H1 (cell line): Measurements from ENCODE around the gene TUBB4B. TPM values are rescaled to one million over a fixed set of nuclear protein-coding genes. Genes with fewer than 3 reads are reported as not detected.

Experiments
- CTCF ChIA-PET: fragments of 300-600 bp; sonication (Branson Sonifier 250); formaldehyde crosslinking; loops from one replicate; lab custom pipeline; 2021; ENCODE audit not compliant: partially characterized antibody; lab: Charles Lee
- POLR2A ChIA-PET: fragments of 300-600 bp; sonication (Branson Sonifier 250); formaldehyde crosslinking; loops from one replicate; lab custom pipeline; 2021; ENCODE audit warnings: inconsistent platforms; ENCODE audit not compliant: partially characterized antibody; lab: Charles Lee
- DNase-seq, 2 experiments: peaks; one replicate each; pipeline versions ENCODE4 v3.0.0 to v3.0.0-alpha.2; 2010 to 2022; ENCODE audit warnings: low spot score in 2 of 2, low read depth in 1 of 2, mixed read lengths in 1 of 2
- FAIRE-seq: peaks from 2 replicates; lab custom pipeline; 2011; peaks lifted over from hg19 to GRCh38; lab: Jason Lieb, UNC
- H2AFZ ChIP-seq: 2 replicates; pipeline ENCODE4 v1.8.1; 2012; ENCODE audit warnings: low read length, inconsistent platforms
- H2AK5ac ChIP-seq: 2 replicates; pipeline ENCODE4 v1.6.1; 2013; ENCODE audit warnings: low read depth, low read length
- H2BK120ac ChIP-seq: replicated peaks from 2 replicates; pipeline ENCODE3; 2013; ENCODE audit warnings: low read depth, low read length, inconsistent platforms
- H2BK12ac ChIP-seq: 2 replicates; pipeline ENCODE4 v1.6.1; 2013; ENCODE audit warnings: low read depth, low read length
- H2BK15ac ChIP-seq: 2 replicates; pipeline ENCODE4 v1.6.1; 2013; ENCODE audit warnings: low read length
- H2BK20ac ChIP-seq: 2 replicates; pipeline ENCODE4 v1.6.1; 2013; ENCODE audit warnings: low read length
- H2BK5ac ChIP-seq: 2 replicates; pipeline ENCODE4 v1.6.1; 2013; ENCODE audit warnings: low read depth, low read length
- H3K14ac ChIP-seq: 2 replicates; pipeline ENCODE4 v1.6.1; 2013; ENCODE audit warnings: inconsistent platforms; ENCODE audit not compliant: insufficient read length
- H3K18ac ChIP-seq: 2 replicates; pipeline ENCODE4 v1.6.1; 2013; ENCODE audit warnings: low read length; ENCODE audit errors: extremely low read depth
- H3K23ac ChIP-seq: 2 replicates; pipeline ENCODE4 v1.6.1; 2013; ENCODE audit warnings: inconsistent platforms; ENCODE audit not compliant: insufficient read length
- H3K23me2 ChIP-seq: 2 replicates; pipeline ENCODE4 v1.6.1; 2013; ENCODE audit warnings: low read depth, low read length
- H3K27ac ChIP-seq: 2 replicates; pipeline ENCODE4 v1.6.1; 2011; ENCODE audit warnings: low read depth, low read length, inconsistent platforms
- H3K27me3 ChIP-seq, 4 experiments: replicated peaks in 1 of 4; 1 replicate in 1 of 4; 2 replicates in 3 of 4; pipeline versions ENCODE4 v1.6.1 to v1.8.1; 2011 to 2013; ENCODE audit warnings: low read length in 3 of 4, mild to moderate bottlenecking in 3 of 4, inconsistent platforms in 2 of 4, mixed read lengths in 2 of 4, moderate library complexity in 1 of 4; ENCODE audit not compliant: control insufficient read depth in 3 of 4, insufficient read depth in 3 of 4; ENCODE audit errors: extremely low read depth in 1 of 4
- H3K36me3 ChIP-seq, 4 experiments: 2 replicates each; pipeline versions ENCODE4 v1.6.1 to v1.8.1; 2011 to 2013; ENCODE audit warnings: mild to moderate bottlenecking in 4 of 4, low read length in 3 of 4, moderate library complexity in 2 of 4, control low read depth in 1 of 4, inconsistent platforms in 1 of 4; ENCODE audit not compliant: insufficient read depth in 4 of 4, control insufficient read depth in 2 of 4
- H3K4ac ChIP-seq: replicated peaks from 2 replicates; pipeline ENCODE3; 2013; ENCODE audit warnings: low read length, low read depth, mixed read lengths, inconsistent platforms; ENCODE audit not compliant: insufficient read length
- H3K4me1 ChIP-seq, 4 experiments: replicated peaks in 1 of 4; 1 replicate in 1 of 4; 2 replicates in 3 of 4; pipeline versions ENCODE4 v1.6.1 to v1.8.1; 2011 to 2013; ENCODE audit warnings: low read length in 3 of 4, inconsistent platforms in 2 of 4, mixed read lengths in 1 of 4; ENCODE audit not compliant: insufficient read depth in 4 of 4, control insufficient read depth in 3 of 4
- H3K4me2 ChIP-seq, 2 experiments: 2 replicates each; pipeline versions ENCODE4 v1.6.1 to v1.8.1; 2011 to 2013; ENCODE audit warnings: low read depth in 2 of 2, low read length in 2 of 2, control low read depth in 1 of 2, inconsistent platforms in 1 of 2, mild to moderate bottlenecking in 1 of 2; ENCODE audit not compliant: insufficient read depth in 1 of 2
- H3K4me3 ChIP-seq, 4 experiments: fragments of 200-600, 300-600 bp in 1 of 4; sonication (generic), shearing (Covaris generic), sonication (Bioruptor Twin) in 1 of 4; 2 replicates each; pipeline versions ENCODE4 v1.5.1 to v1.8.1; 2011 to 2016; ENCODE audit warnings: low read length in 4 of 4, low read depth in 3 of 4, control low read depth in 2 of 4, inconsistent platforms in 2 of 4, mild to moderate bottlenecking in 2 of 4, mixed read lengths in 1 of 4, moderate library complexity in 1 of 4; ENCODE audit not compliant: insufficient read depth in 2 of 4; ENCODE audit errors: extremely low read depth in 1 of 4
- H3K56ac ChIP-seq: replicated peaks from 2 replicates; pipeline ENCODE3; 2013; ENCODE audit warnings: low read depth, mild to moderate bottlenecking, mixed read lengths, low read length, inconsistent platforms; ENCODE audit not compliant: insufficient read length
- H3K79me1 ChIP-seq: 2 replicates; pipeline ENCODE4 v1.6.1; 2013; ENCODE audit warnings: low read depth, low read length, control low read depth
- H3K79me2 ChIP-seq, 2 experiments: 2 replicates each; pipeline versions ENCODE4 v1.6.1 to v1.8.1; 2012 to 2013; ENCODE audit warnings: low read length in 2 of 2, mild to moderate bottlenecking in 2 of 2, inconsistent platforms in 1 of 2; ENCODE audit not compliant: insufficient read depth in 2 of 2, control insufficient read depth in 1 of 2
- H3K9ac ChIP-seq, 4 experiments: replicated peaks in 1 of 4; 1 replicate in 1 of 4; 2 replicates in 3 of 4; pipeline versions ENCODE4 v1.6.1 to v1.8.1; 2011 to 2013; ENCODE audit warnings: low read depth in 3 of 4, low read length in 3 of 4, control low read depth in 2 of 4, mild to moderate bottlenecking in 2 of 4, moderate library complexity in 2 of 4, inconsistent platforms in 1 of 4; ENCODE audit errors: extremely low read depth in 1 of 4
- H3K9me3 ChIP-seq, 2 experiments: 2 replicates each; pipeline versions ENCODE4 v1.6.1 to v1.8.1; 2012 to 2013; ENCODE audit warnings: mild to moderate bottlenecking in 2 of 2, moderate library complexity in 2 of 2, control low read depth in 1 of 2, inconsistent platforms in 1 of 2, low read depth in 1 of 2, low read length in 1 of 2, mixed read lengths in 1 of 2; ENCODE audit not compliant: insufficient read depth in 2 of 2
- H4K20me1 ChIP-seq, 2 experiments: replicated peaks in 1 of 2; 2 replicates each; pipeline versions ENCODE3 to v1.8.1; 2011 to 2013; ENCODE audit warnings: inconsistent platforms in 2 of 2, low read length in 2 of 2, mild to moderate bottlenecking in 1 of 2; ENCODE audit not compliant: insufficient read depth in 2 of 2, control insufficient read depth in 1 of 2
- H4K5ac ChIP-seq: 2 replicates; pipeline ENCODE4 v1.6.1; 2013; ENCODE audit warnings: low read length, low read depth, mixed read lengths, inconsistent platforms; ENCODE audit not compliant: insufficient read length
- H4K8ac ChIP-seq: 2 replicates; pipeline ENCODE4 v1.8.0; 2013; ENCODE audit warnings: mild to moderate bottlenecking, moderate library complexity, low read length, inconsistent platforms; ENCODE audit not compliant: insufficient read depth; ENCODE audit errors: extremely low read depth
- H4K91ac ChIP-seq: replicated peaks from 2 replicates; pipeline ENCODE3; 2013; ENCODE audit warnings: low read length, mixed read lengths, inconsistent platforms; ENCODE audit not compliant: insufficient read length
- ASH2L ChIP-seq: fragments of 200-600, 300-600 bp; sonication (generic); IDR thresholded peaks from one replicate; pipeline ENCODE4 v1.7.1; 2017; ENCODE audit warnings: low read length
- CBX5 ChIP-seq: fragments of 300-800, 300-1000 bp; sonication (generic); IDR thresholded peaks from 2 replicates; pipeline ENCODE4 v1.7.1; 2016; ENCODE audit warnings: antibody characterized with exemption, low read length, low read depth
- CHD2 ChIP-seq: IDR thresholded peaks from 2 replicates; pipeline ENCODE4 v1.6.1; 2012; ENCODE audit warnings: low read length, improper control_type of control experiment
- EGR1 ChIP-seq: IDR thresholded peaks from 2 replicates; pipeline ENCODE4 v1.6.1; 2011; ENCODE audit warnings: low read depth, low read length, borderline replicate concordance
- EZH2 ChIP-seq: fragments of 200-600 bp; sonication (generic); IDR thresholded peaks from 2 replicates; pipeline ENCODE4 v1.7.1; 2012; ENCODE audit warnings: low read depth, mild to moderate bottlenecking, moderate library complexity, low read length, inconsistent platforms; ENCODE audit not compliant: severe bottlenecking
- GTF2F1 ChIP-seq: IDR thresholded peaks from 2 replicates; pipeline ENCODE4 v1.6.1; 2012; ENCODE audit warnings: low read depth, low read length, improper control_type of control experiment, borderline replicate concordance
- KDM5A ChIP-seq: fragments of 200-600 bp; IDR thresholded peaks from 2 replicates; pipeline ENCODE4 v1.7.1; 2012; ENCODE audit warnings: mild to moderate bottlenecking, low read length, inconsistent platforms, mixed read lengths
- NRF1 ChIP-seq: IDR thresholded peaks from 2 replicates; pipeline ENCODE4 v1.6.1; 2011; ENCODE audit warnings: mild to moderate bottlenecking, low read depth, low read length, improper control_type of control experiment
- POLR2AphosphoS5 ChIP-seq: IDR thresholded peaks from 2 replicates; pipeline ENCODE4 v1.6.1; 2011; ENCODE audit warnings: low read depth, low read length
- RBBP5 ChIP-seq: IDR thresholded peaks from 2 replicates; pipeline ENCODE4 v1.7.1; 2012; ENCODE audit warnings: low read depth, mild to moderate bottlenecking, inconsistent platforms, low read length, moderate library complexity, borderline replicate concordance
- SIN3A ChIP-seq, 2 experiments: IDR thresholded peaks in 1 of 2; conservative IDR thresholded peaks in 1 of 2; 2 replicates each; pipeline ENCODE4 v1.6.1; 2011 to 2012; ENCODE audit warnings: low read length in 2 of 2, improper control_type of control experiment in 1 of 2, low read depth in 1 of 2, mild to moderate bottlenecking in 1 of 2
- TBP ChIP-seq: IDR thresholded peaks from 2 replicates; pipeline ENCODE4 v1.6.1; 2011; ENCODE audit warnings: low read depth, low read length, improper control_type of control experiment
- ZNF274 ChIP-seq: IDR thresholded peaks from 2 replicates; pipeline ENCODE4 v1.7.0; 2012; ENCODE audit warnings: low read length, borderline replicate concordance; ENCODE audit errors: extremely low read depth
- WGBS, 2 experiments: shearing (Covaris generic) in 1 of 2; methylation state at CpG; one replicate each; pipeline versions ENCODE4 v1.1.6 to v1.1.7; 2013 to 2015; ENCODE audit warnings: low lambda C conversion rate in 2 of 2, mixed read lengths in 2 of 2, inconsistent platforms in 1 of 2, low coverage in 1 of 2, missing lambda C conversion rate in 1 of 2; ENCODE audit not compliant: insufficient replicate concordance in 2 of 2, insufficient coverage in 1 of 2, insufficient read length in 1 of 2; ENCODE audit errors: extremely low coverage in 1 of 2, missing lambda C conversion rate in 1 of 2; 5-methylcytosine and 5-hydroxymethylcytosine counted together
- polyA plus RNA-seq, 7 experiments: library from polyadenylated mRNA; depleted of rRNA in 3 of 7; stranded (reverse) in 5 of 7; unstranded in 2 of 7; fragments of >200 nt in 5 of 7; fragments of 200-250 nt in 2 of 7; gene quantifications; 1 replicate in 5 of 7; 2 replicates in 1 of 7; 4 replicates in 1 of 7; pipeline versions ENCODE4 v1.2.1 to v1.2.3, GENCODE V29; 2011 to 2013; ENCODE audit warnings: missing spikeins in 2 of 7, mixed read lengths in 2 of 7
- total RNA-seq: library from RNA; stranded (reverse); fragmentation: NEBNext Ultra II Directional; extraction: Animal tissue kit (Norgen Biotek cat#: 25700); gene quantifications from 2 replicates; pipeline ENCODE4 v1.2.1, GENCODE V29; 2021
- TF ChIP-seq, protein P1 (sequence below): IDR thresholded peaks from 2 replicates; pipeline ENCODE4 v1.6.1; 2012; ENCODE audit warnings: inconsistent platforms

The TUBB4B gene
- total and polyA plus RNA-seq, 2 of the 8 experiments (the other 6 are each of a cell fraction or from before 2014, with no cell fraction given) = 280 to 307 TPM

DNA sequence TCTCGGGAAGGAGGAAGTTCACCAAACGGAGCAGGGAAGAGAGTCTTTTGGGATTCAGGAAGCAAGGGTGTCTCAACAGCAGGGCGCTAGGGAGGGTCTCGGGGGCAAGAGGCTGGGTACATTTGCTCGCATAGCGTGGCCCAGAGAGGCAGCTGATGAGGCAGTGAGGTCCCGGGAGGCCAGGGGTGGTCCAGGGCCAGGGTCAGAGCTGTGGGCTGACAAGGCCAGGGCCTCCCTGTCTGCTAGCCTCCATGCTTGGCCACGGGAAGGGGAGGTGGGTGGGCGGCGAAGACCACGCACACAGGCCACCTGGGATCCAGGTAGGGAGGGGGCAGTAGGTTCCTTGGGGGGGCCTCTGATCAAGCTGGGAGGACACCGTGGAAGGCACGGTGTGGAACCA, 29.6 kb upstream of the TUBB4B start:
- no peak overlapping the region for H3K56ac ChIP-seq
- TF ChIP-seq ASH2L (no peak), KDM5A (no peak), GTF2F1 (no peak), CBX5 (no peak), ZNF274 (no peak), EGR1 (no peak), RBBP5 (no peak), NRF1 (no peak), POLR2AphosphoS5 (no peak), CHD2 (no peak), SIN3A (conservative IDR thresholded peaks at IDR 0.05 in 1 of 2, IDR thresholded peaks at IDR 0.05 in 1 of 2; ENCODE audit: low read depth in 1 of 2, low read length in 2 of 2) (no peak), TBP (no peak), EZH2 (no peak)
- TF ChIP-seq, protein P1, sequence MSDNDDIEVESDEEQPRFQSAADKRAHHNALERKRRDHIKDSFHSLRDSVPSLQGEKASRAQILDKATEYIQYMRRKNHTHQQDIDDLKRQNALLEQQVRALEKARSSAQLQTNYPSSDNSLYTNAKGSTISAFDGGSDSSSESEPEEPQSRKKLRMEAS = no peak

More for the DNA sequence above, 29.6 kb upstream of the TUBB4B start:
- H4K20me1 ChIP-seq = peaks cover 0 to 15% of the 10 kb centered on the region in 2 experiments
- no peak overlapping the region for H3K4me3 ChIP-seq
- FAIRE-seq (no peak), DNase-seq (no peak)
- no peak overlapping the region for H3K4me2 ChIP-seq
- H2BK12ac ChIP-seq = no peak overlapping the region
- H3K27ac ChIP-seq = no peak overlapping the region
- H4K8ac ChIP-seq = no peak overlapping the region
- H3K27me3 ChIP-seq = no peaks in the 10 kb centered on the region
- 84% methylated on average over 12 of the region's 13 CpGs; no CpG with 5 or more reads in 1 of the 2 experiments for WGBS, 2 experiments
- no peak overlapping the region for H3K23ac ChIP-seq
- H4K91ac ChIP-seq = no peak overlapping the region
- H3K79me2 ChIP-seq = peaks cover 0 to 11% of the 10 kb centered on the region in 2 experiments; a peak in 2 of 4 replicates
- no peak overlapping the region for H2BK5ac ChIP-seq
- H4K5ac ChIP-seq = no peak overlapping the region
- no peak overlapping the region for H2BK20ac ChIP-seq
- H2BK15ac ChIP-seq = no peak overlapping the region
- H3K79me1 ChIP-seq = peaks cover 6% of the 10 kb centered on the region
- H3K36me3 ChIP-seq = peaks cover 0 to 22% (median 8%) of the 10 kb centered on the region in 4 experiments; a peak in 7 of 8 replicates
- H3K23me2 ChIP-seq = no peaks in the 10 kb centered on the region; the same call in 1 of the 2 replicates
- H2BK120ac ChIP-seq = no peak overlapping the region
- ChIA-PET CTCF (interaction anchor here (0.9 to 4.0 kb wide), 6 partner anchors 11 to 141 kb away, joined by 3 to 31 read pairs (median 8); partner anchors contain the start of genes ANAPC2, CYSRT1, RNF208 and RNF224), POLR2A (interaction anchor here (0.9 to 69.9 kb wide), 8 partner anchors 8 to 125 kb away, joined by 3 to 1462 read pairs (median 4); partner anchors contain the start of genes CYSRT1, MAN1B1, NELFB and RNF208)
- H3K9me3 ChIP-seq = no peaks in the 10 kb centered on the region
- no peak overlapping the region for H3K4ac ChIP-seq
- H3K4me1 ChIP-seq = peaks cover 0 to 2% (median 2%) of the 10 kb centered on the region in 4 experiments
- H3K18ac ChIP-seq = no peak overlapping the region
- H2AK5ac ChIP-seq = no peak overlapping the region
- H3K9ac ChIP-seq = no peak overlapping the region
- H3K14ac ChIP-seq = no peak overlapping the region
- H2AFZ ChIP-seq = no peak overlapping the region
